ENCODE results near the gene IQGAP3. TPM values are rescaled to one million over a fixed set of nuclear protein-coding genes. Genes with fewer than 3 reads are reported as not detected.

The IQGAP3 gene
- total and polyA plus RNA-seq, 7 donors: 0.01 to 0.24 (median 0.08) TPM

DNA sequence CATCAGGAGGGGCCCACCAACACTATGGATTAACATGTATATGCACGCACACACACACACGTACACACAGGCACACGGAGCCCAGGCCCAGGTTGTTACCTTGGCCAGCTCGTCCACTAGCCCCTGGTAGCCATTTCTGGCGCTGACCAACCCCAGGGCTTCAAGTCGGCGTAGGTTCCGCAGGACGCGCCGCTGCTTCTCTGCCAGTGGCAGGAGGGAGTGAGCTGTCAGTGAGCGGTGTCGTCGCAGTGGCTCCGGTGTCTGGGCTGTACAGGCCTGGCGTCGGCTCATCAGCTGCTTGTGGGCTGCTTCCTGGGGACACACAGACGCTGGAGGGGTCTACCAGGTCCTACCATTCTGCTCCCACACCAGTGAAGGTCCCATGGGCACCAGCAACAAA lies 42.4 kb downstream of the IQGAP3 start:
- H3K36me3 ChIP-seq (ENCODE audit: insufficient read depth in 1 of 2, low read depth in 1 of 2): no peaks in the 10 kb centered on the region
- TF ChIP-seq, protein P1, sequence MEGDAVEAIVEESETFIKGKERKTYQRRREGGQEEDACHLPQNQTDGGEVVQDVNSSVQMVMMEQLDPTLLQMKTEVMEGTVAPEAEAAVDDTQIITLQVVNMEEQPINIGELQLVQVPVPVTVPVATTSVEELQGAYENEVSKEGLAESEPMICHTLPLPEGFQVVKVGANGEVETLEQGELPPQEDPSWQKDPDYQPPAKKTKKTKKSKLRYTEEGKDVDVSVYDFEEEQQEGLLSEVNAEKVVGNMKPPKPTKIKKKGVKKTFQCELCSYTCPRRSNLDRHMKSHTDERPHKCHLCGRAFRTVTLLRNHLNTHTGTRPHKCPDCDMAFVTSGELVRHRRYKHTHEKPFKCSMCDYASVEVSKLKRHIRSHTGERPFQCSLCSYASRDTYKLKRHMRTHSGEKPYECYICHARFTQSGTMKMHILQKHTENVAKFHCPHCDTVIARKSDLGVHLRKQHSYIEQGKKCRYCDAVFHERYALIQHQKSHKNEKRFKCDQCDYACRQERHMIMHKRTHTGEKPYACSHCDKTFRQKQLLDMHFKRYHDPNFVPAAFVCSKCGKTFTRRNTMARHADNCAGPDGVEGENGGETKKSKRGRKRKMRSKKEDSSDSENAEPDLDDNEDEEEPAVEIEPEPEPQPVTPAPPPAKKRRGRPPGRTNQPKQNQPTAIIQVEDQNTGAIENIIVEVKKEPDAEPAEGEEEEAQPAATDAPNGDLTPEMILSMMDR (IDR thresholded peaks at IDR 0.05): no peak
- DNase-seq (no peak), ATAC-seq (no peak)
- no peak overlapping the region for H3K27ac ChIP-seq
- H3K4me3 ChIP-seq: no peak overlapping the region
- WGBS, 3 donors: 96 to 98% (median 97%) methylated on average over 18 of the region's 18 CpGs
- intact Hi-C loops (cut with DNase I): no loop called here
- H3K27me3 ChIP-seq (ENCODE audit: insufficient read depth in 3 of 3, low read length in 2 of 3): no peaks in the 10 kb centered on the region
- peaks cover 5% of the 10 kb centered on the region for H3K4me1 ChIP-seq
- no peaks in the 10 kb centered on the region for H3K9me3 ChIP-seq

DNA sequence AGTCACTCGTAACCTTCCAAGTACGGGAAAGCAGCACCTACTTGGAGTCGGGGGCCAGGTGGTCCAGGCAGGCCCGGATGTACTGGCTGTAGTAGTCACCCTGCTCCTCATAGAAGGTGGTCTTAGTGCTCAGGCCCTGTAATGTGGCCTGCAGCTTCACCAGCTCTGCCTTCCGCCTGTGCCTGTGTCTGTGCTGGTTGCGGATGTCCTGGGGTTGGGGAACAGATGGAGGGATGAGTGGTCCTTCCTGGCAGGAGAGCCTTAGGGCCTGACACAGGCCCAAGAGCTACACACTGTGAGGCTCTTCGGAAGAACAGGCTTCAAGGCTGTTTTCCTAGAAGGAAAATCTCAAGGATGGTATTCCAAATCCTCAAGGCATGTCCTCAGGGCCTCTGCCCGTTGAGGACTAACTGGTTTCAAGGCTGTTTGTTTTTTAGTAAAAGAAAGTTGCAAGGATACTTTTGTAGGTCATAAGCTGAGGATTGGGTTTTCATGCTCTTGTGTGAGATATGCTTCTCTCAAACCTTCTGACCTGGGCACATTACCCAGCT lies 43.4 kb downstream of the IQGAP3 start:
- Histone ChIP-seq H3K4me3 (no peak overlapping the region), H3K36me3 (ENCODE audit: insufficient read depth in 1 of 2, low read depth in 1 of 2) (no peaks in the 10 kb centered on the region), H3K9me3 (no peaks in the 10 kb centered on the region), H3K27ac (no peak overlapping the region), H3K4me1 (peaks cover 5% of the 10 kb centered on the region), H3K27me3 (ENCODE audit: insufficient read depth in 3 of 3, low read length in 2 of 3) (no peaks in the 10 kb centered on the region)
- DNase-seq (no peak), ATAC-seq (no peak)
- intact Hi-C loops (cut with DNase I): no loop called here
- TF ChIP-seq, protein P1 (IDR thresholded peaks at IDR 0.05): no peak
- 89 to 94% (median 92%) methylated on average over 8 of the region's 8 CpGs for WGBS, 3 donors

DNA sequence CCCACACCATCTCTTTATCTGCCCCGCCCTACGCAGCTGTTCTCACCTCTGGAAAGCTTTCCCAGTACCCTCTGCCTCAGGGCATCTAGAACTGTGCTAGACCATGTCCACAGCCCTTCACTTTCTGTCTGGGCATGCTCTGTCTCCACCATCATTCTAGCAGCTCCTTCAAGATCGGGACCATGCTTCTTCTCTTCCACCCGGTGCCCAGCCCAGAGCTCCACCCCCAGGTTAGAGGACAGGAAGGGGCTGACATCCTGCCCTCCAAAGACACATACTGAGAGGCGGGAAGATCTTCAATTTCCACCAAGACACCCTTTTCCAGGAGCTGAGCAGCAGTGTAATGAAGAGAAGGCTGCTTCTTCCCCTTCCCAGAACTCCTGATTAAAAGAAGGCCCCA lies 44.1 kb downstream of the IQGAP3 start:
- ATAC-seq (no peak), DNase-seq (no peak)
- no peaks in the 10 kb centered on the region for H3K9me3 ChIP-seq
- H3K4me1 ChIP-seq: peaks cover 5% of the 10 kb centered on the region
- WGBS, 3 donors: 80 to 89% (median 82%) methylated on average over 5 of the region's 5 CpGs
- no peak overlapping the region for H3K27ac ChIP-seq
- intact Hi-C loops (cut with DNase I): no loop called here
- no peaks in the 10 kb centered on the region for H3K27me3 ChIP-seq (ENCODE audit: insufficient read depth in 3 of 3, low read length in 2 of 3)
- TF ChIP-seq, protein P1 (IDR thresholded peaks at IDR 0.05): no peak
- no peak overlapping the region for H3K4me3 ChIP-seq
- H3K36me3 ChIP-seq (ENCODE audit: insufficient read depth in 1 of 2, low read depth in 1 of 2): no peaks in the 10 kb centered on the region

DNA sequence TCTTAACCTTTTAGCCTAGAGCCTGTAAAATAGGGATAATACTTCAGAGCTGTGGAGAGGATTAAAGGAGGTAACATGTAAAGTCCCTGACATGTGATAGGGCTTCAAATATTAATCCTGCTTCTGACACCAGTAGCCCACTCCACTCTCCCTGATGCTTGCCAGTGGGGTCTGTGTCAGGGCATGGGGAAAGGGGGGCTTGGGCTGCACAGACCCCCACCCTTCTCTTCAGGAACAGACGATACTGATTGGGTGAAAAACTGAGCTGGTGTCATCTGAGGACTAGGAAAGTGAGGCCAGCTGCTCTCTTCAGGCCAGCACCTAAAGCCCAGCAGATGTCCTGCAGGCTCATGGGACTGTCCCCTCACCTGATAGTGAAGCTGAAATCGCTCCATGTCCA lies 44.8 kb downstream of the IQGAP3 start:
- TF ChIP-seq, protein P1 (IDR thresholded peaks at IDR 0.05): no peak
- ATAC-seq: no peak
- DNase-seq: no peak
- Histone ChIP-seq H3K27ac (no peak overlapping the region), H3K4me3 (no peak overlapping the region), H3K27me3 (ENCODE audit: insufficient read depth in 3 of 3, low read length in 2 of 3) (no peaks in the 10 kb centered on the region), H3K4me1 (peaks cover 2% of the 10 kb centered on the region), H3K9me3 (no peaks in the 10 kb centered on the region), H3K36me3 (ENCODE audit: insufficient read depth in 1 of 2, low read depth in 1 of 2) (no peaks in the 10 kb centered on the region)
- intact Hi-C loops (cut with DNase I): no loop called here
- WGBS, 3 donors: 56 to 75% (median 73%) methylated on average over 2 of the region's 2 CpGs

DNA sequence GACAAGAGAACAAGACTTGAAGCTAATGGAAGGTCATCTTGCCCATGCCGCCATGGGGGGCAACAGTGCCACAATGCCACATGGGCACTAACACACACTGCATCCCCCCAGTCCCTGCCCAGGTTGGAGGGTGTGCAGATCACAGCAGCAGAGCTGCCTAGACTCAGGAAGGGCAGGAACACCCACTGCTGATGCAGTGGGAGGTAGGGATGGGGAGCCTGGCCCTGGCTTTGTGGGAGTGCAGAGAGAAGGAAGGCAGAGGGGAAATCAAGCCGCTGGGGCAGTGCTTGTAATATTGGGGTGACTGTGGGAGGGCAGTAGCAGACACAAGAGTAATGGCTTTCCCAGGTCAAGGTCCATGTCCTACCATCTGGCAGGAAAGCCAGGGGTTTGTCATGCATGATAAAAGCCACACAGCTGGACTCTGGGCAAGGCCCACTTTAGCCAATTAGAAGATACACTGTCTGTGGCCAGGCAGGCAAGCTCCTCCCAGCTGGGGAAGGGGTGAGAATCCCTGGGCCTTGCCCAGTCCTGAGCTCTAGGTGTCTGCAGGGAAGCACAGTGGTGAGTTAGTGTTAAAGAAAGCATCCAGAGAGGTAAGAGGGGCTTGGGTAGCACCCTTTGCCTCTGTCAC lies 46.4 kb downstream of the IQGAP3 start:
- no peak for DNase-seq
- ATAC-seq: no peak
- Histone ChIP-seq H3K36me3 (ENCODE audit: insufficient read depth in 1 of 2, low read depth in 1 of 2) (no peaks in the 10 kb centered on the region), H3K4me3 (no peak overlapping the region), H3K27me3 (ENCODE audit: insufficient read depth in 3 of 3, low read length in 2 of 3) (no peaks in the 10 kb centered on the region), H3K9me3 (no peaks in the 10 kb centered on the region), H3K4me1 (no peaks in the 10 kb centered on the region), H3K27ac (no peak overlapping the region)
- 83 to 88% (median 84%) methylated on average over 2 of the region's 2 CpGs for whole genome bisulfite sequencing, 3 donors
- TF ChIP-seq, protein P1 (IDR thresholded peaks at IDR 0.05): no peak
- intact Hi-C loops (cut with DNase I): no loop called here

Data from psoas muscle (tissue), 8 donors.